ENCODE measurements around the gene MRPS7.
A peak's percentile ranks its signal among the peaks of the same experiment; 100 is the strongest.
"Not testable (repeated sequence)": the region's sequence is repeated elsewhere in the genome, so short reads cannot be mapped to it uniquely, and the experiment has no call there.

The MRPS7 gene

GRCh38 chr17:75272848-75273184 is 11.1 kb downstream of the MRPS7 start:
- FAIRE-seq, result no peak

GRCh38 chr17:75273977-75274708 is 12.5 kb downstream of the MRPS7 start:
- no peak for FAIRE-seq

- FAIRE-seq, result no peak
Observed at GRCh38 chr17:75277664-75278071, 16.0 kb downstream of the MRPS7 start.

GRCh38 chr17:75280189-75280588 is 18.5 kb downstream of the MRPS7 start:
- FAIRE-seq, result not testable (repeated sequence)

- no peak for FAIRE-seq
Observed at GRCh38 chr17:75285123-75285522, 23.4 kb downstream of the MRPS7 start.

- no peak for FAIRE-seq
Observed at GRCh38 chr17:75287221-75287620, 25.5 kb downstream of the MRPS7 start.

- no peak for FAIRE-seq
Observed at GRCh38 chr17:75288359-75288758, 26.7 kb downstream of the MRPS7 start.

GRCh38 chr17:75288770-75289114 is 27.1 kb downstream of the MRPS7 start:
- no peak for FAIRE-seq

- peak; percentile 69 for FAIRE-seq
Observed at GRCh38 chr17:75289115-75289831, 27.6 kb downstream of the MRPS7 start, which contains the start of gene SLC25A19. TSS of gene SLC25A19 (minus strand) at chr17:75289433. CDS start at chr17:75286764, 2,669 bp downstream.

GRCh38 chr17:75289832-75290337 is 28.2 kb downstream of the MRPS7 start:
- FAIRE-seq, result no peak

- not testable (repeated sequence) for FAIRE-seq
Observed at GRCh38 chr17:75292810-75293448, 31.2 kb downstream of the MRPS7 start.

- no peak for FAIRE-seq
Observed at GRCh38 chr17:75295201-75296158, 33.8 kb downstream of the MRPS7 start.

GRCh38 chr17:75300280-75300679 is 38.6 kb downstream of the MRPS7 start:
- no peak for FAIRE-seq

- FAIRE-seq, result no peak
Observed at GRCh38 chr17:75301049-75301448, 39.4 kb downstream of the MRPS7 start.

- FAIRE-seq, result no peak
Observed at GRCh38 chr17:75301502-75302206, 40.0 kb downstream of the MRPS7 start.

- FAIRE-seq, result no peak
Observed at GRCh38 chr17:75307957-75308731, 46.5 kb downstream of the MRPS7 start.

GRCh38 chr17:75308732-75309629 is 47.3 kb downstream of the MRPS7 start:
- FAIRE-seq, result no peak

GRCh38 chr17:75313941-75314551 is 52.4 kb downstream of the MRPS7 start:
- FAIRE-seq, result no peak

- no peak for FAIRE-seq
Observed at GRCh38 chr17:75315541-75316243, 54.0 kb downstream of the MRPS7 start.

All from TTC549 (cell line).